Activated CD4-positive, alpha-beta T cell treated with anti-CD3 and anti-CD28 coated beads, Interleukin-10, Interleukin-2, amounts not matched to agents 100 ng/mL and 50 ng/mL, durations not matched to agents 16 hours and 8 hours (primary cell): Measurements from ENCODE around the gene IGFL1.
"Not testable (repeated sequence)": the region's sequence is repeated elsewhere in the genome, so short reads cannot be mapped to it uniquely, and the experiment has no call there.

ENCODE experiments used
- DNase-seq: peaks from one replicate; pipeline ENCODE4 v3.0.0-alpha.2; 2020

Gene IGFL1

GRCh38 chr19:46273931-46274330, 44.4 kb downstream of the IGFL1 start:
- not testable (repeated sequence) for DNase-seq

GRCh38 chr19:46279177-46279576, 49.6 kb downstream of the IGFL1 start:
- DNase-seq, result no peak
